ENCODE results near the gene MICAL2.

GRCh38 chr11:12163181-12163941, 53.0 kb downstream of the MICAL2 start:
- no peak for TF ChIP-seq POLR2AphosphoS5 (IDR thresholded peaks at IDR 0.05; ENCODE audit: low read depth, low read length)
- no peak for TF ChIP-seq TAF1 (IDR thresholded peaks at IDR 0.05; ENCODE audit: low read depth, low read length)
